C4-2B (cell line): ENCODE results near the gene NDUFB10.

Experiments used
- ZFX ChIP-seq: fragments of 450-650 bp; IDR thresholded peaks from 2 replicates; pipeline ENCODE4 v1.6.1; 2017
- TF ChIP-seq, protein P1 (sequence below): fragments of 450-650 bp; conservative IDR thresholded peaks from 2 replicates; pipeline ENCODE4 v1.5.1; 2017; ENCODE audit warnings: mild to moderate bottlenecking

DNA sequence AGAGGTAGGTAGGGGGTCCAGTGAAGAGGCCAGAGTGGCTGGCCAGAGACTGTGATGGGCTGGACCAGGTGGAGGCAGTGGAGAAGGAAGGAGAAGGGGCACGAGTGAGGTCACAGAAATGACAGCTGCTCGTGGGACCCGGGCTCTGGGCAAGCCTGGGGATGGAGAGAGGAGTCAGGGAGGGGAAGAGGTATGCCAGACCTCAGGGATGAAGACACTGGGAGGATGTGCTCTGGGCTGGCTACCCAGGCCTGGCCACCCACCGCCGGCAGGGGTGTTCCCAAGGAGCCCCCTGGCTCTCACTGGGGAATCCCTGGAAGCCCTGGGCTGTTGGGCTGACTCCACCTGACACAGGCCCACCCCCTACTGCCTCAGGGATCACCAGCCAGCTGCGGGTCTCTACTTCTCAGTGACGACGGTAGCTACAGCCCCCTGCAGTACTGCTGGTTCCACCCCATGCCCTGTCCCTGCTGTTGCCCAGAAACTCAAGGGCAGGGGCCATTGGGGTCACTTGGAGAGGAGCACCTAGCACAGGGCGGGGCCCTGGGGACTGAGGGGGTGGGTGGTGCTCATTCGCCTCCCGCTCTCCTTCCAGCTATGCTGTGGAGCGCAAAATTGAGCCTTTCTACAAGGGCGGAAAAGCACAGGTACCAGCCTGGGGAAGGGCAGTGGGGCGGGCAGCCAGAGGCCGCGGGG, 14.3 kb downstream of the NDUFB10 start:
- TF ChIP-seq, protein P1, sequence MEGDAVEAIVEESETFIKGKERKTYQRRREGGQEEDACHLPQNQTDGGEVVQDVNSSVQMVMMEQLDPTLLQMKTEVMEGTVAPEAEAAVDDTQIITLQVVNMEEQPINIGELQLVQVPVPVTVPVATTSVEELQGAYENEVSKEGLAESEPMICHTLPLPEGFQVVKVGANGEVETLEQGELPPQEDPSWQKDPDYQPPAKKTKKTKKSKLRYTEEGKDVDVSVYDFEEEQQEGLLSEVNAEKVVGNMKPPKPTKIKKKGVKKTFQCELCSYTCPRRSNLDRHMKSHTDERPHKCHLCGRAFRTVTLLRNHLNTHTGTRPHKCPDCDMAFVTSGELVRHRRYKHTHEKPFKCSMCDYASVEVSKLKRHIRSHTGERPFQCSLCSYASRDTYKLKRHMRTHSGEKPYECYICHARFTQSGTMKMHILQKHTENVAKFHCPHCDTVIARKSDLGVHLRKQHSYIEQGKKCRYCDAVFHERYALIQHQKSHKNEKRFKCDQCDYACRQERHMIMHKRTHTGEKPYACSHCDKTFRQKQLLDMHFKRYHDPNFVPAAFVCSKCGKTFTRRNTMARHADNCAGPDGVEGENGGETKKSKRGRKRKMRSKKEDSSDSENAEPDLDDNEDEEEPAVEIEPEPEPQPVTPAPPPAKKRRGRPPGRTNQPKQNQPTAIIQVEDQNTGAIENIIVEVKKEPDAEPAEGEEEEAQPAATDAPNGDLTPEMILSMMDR, result no peak
- no peak for TF ChIP-seq ZFX
